Measurements from ENCODE around the gene FAM83F.
"Not testable (repeated sequence)": the region's sequence is repeated elsewhere in the genome, so short reads cannot be mapped to it uniquely, and the experiment has no call there.

The FAM83F gene

GRCh38 chr22:39994566-39995392 lies at the start of gene FAM83F:
Gene FAM83F (plus strand): TSS chr22:39994954. CDS start chr22:39995043, 89 bp downstream.
- DNase-seq (ENCODE audit: low read depth): no peak

DNA sequence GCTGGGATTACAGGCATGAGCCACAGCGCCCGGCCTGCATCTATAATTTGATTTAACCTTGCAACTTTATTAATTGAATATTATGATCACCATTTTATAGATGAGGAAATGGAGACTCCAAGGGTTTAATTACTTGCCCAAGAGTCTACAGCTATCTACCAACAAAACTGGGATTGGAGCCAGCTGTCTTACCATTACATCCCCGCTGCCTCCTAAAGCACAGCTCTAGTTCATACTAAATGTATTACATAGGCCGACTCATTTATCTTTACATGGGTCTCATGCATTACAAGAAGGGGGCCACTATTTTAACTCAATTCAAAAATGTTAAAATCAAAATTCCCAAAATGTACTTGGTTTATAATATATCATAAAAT lies 48.6 kb upstream of the FAM83F start:
- DNase-seq (ENCODE audit: low read depth): no peak

DNA sequence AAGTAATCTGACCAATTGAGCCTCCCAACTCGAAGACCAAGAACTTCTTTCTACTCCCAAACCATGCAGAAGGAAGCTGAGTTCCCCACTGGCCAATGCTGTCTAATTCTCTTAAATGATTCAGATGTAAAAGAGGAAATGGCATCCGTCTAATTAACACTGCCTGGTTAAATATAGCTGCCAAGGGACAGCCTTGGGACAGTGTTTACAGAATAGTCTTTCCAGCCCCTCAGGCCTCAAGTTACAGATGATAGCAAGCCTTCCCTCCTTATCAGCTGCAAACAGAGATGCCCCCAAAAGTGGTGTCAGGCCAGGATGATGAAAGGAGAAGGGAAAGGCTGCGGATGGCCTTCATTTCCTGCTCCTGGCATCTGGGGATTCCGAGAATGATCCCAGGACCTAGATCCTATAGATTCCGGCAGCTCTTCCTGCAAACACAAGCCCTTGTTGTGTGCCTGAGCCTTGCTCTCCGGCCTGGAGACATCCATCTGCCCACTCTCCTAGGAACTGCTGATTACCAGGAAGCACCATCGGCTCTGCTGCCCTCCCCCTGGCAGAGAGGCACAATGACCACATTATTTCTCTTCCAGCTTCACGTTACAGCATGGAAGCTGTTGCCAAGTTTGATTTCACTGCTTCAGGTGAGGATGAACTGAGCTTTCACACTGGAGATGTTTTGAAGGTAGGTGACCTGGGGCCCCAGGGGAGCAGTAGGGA lies 48.1 kb upstream of the FAM83F start:
- DNase-seq (ENCODE audit: low read depth): no peak

DNA sequence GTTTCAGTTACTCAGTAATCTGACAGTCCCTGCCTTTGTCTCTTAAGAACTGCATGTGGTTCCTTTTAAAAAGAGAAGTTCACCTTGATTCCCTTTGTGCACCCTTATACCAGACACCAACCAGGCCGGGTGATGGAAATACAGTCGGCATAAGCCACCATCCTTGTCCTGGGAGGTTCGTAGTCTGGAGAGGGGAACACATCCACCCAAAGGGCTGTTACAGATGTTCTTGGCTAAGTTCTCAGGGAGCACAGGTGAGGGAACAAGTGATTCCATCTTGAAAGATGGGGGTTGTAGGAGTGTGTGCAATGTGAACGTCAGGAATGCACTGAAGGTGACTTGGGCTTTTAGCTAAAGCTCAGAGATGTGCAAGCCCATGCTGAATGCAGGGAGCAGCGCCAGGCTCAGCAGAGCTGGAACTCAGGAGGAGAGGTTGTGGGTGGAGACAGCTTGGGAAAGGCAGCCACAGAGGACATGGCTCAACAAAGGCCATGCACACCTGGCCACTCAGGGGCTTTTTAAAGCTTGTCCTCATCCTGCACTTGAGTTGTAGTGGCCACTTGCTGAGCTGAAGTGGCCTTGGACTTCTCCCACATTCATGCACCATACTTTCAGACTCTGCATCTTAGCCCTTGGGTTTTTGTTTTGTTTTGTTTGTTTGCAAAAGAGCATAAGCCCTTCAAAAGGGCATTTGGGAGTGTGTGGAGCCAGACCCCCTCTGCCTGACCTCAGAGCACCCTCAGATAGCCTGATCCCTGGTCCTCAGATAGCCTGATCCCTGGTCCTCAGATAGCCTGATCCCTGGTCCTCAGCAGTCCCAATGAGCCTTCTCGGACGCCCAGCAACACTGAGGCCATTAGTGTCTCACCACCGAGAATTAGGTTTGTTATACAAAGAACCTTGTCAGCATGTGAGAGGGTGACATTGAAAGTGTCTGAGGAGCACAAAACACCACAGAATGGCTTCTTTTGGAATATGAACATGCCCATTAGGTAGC lies 47.2 kb upstream of the FAM83F start:
- DNase-seq (ENCODE audit: low read depth): no peak

DNA sequence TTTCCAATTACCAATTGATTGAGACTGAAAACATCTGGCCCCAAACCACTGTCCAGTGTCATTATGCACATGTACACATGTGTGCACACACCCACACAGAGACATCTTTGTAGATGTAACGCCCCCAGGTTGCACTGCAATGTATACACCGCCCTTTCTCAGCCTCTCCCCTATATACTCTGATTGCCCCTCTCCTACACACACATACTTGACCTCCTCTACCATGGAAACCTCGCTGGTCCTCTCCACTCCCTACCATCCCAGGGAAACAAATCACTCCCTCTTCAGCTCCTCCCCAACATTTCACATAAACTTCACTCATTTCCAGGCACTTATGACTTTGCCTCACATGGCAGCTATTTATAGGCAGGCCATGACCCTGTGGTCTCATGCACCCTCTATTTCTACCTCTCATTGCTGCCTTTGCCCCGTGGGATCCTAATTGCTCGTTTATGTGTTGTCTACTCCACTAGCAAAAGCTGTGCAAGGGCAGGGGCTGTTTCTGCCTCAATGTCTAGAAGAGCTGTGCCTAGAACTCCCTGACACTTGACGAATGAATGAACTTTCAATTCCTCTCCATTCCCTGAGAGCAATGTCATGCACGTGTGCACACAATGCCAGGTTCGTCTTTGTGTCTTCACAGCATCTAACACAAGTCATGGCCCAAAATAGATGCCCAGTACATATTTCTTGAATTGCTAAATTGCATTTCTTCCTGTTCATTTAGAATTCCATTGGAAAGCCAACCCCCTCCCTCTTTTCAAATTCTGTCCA lies 44.6 kb upstream of the FAM83F start:
- DNase-seq (ENCODE audit: low read depth): no peak

GRCh38 chr22:39951603-39952293 lies 43.0 kb upstream of the FAM83F start:
- DNase-seq (ENCODE audit: low read depth): not testable (repeated sequence)

- DNase-seq (ENCODE audit: low read depth): no peak
Observed at GRCh38 chr22:39952347-39952746, 42.4 kb upstream of the FAM83F start.

GRCh38 chr22:39953101-39953500 lies 41.7 kb upstream of the FAM83F start:
- no peak for DNase-seq (ENCODE audit: low read depth)

- peak; percentile 90 for DNase-seq (ENCODE audit: low read depth)
Observed at GRCh38 chr22:39954584-39955055, 40.1 kb upstream of the FAM83F start.

DNA sequence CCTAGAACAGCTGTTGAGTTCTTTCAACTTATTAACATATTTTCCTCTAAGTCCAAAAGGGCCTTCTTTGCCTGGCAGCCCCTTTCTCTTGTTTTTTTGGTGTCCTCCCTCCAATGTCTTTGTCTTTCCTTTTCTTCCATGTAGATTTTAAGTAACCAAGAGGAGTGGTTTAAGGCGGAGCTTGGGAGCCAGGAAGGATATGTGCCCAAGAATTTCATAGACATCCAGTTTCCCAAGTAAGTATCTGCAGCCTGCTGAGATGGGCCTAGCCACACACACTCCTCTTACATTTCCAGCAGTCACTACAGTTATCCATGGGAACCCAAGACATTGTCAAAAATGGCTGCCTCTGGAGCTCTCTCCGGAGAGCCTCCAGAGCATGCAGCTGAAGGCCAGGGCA lies 39.1 kb upstream of the FAM83F start:
- no peak for DNase-seq (ENCODE audit: low read depth)

DNA sequence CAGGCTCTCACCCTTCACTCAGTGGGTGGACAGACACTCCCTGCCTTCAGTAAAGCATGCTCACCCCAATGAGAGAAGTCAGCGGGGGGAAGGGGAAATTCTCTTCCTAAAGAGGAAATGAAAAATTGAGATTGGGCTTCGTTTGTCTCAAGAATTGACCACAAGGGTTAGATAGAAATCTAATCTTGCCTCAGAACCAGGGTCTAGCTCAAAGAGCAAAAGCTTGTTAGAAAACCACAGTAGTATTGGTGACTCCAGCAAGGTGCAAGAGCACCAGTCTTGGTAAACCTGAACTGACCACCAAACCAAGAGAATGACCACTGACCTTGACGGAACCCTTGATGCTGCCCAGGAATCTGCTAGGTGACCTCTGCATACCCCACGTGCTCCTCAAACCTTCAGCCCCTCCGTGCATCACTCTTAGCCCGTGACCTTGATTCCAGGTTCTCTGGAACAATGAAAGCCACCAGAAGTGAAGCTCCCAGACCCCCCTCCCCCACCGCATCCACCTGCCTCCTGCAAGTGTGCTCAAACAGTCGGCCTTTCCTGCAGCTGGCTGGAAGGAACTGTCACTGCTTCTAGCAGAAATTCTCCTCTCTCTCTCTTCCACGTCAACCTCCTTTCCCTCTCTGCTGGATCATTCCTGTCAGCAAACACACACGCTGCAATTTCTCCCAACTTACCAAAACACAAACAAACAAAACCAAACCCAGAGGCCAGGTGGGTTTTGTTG lies 37.7 kb upstream of the FAM83F start:
- DNase-seq (ENCODE audit: low read depth): no peak

DNA sequence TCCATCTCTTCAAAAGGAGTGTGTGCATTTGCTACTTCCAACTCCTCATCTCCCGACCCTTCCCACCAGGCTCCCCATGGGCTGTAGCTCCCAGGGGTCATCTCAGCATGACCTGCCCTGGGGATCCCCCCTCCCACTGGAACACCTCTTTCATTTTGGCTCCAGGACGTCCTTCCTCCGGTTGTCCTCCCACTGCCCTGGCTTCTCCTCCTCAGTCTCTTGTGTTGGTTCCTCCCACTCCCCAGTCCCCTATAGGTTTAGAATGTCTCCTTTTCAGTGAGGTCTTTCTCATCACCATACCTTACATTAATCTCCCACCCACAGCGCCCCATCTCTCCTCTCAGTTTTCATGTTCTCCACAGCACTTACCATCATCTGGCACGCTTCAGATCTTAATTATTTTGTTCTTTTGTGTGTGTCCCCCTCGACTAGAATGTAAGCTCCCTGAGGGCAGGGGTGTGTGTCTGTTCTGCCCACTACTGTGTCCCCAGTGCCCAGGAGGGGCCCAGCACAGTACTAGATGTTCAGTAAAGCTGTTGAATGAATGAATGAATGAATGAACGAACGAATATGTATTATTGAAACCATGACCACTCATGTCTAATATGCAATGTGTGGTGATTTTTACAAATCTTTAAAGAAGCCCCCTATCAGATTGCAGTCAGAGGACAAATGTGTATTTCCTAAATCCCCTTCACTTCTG lies 36.6 kb upstream of the FAM83F start:
- no peak for DNase-seq (ENCODE audit: low read depth)

GRCh38 chr22:39958949-39959639 lies 35.7 kb upstream of the FAM83F start:
- DNase-seq (ENCODE audit: low read depth): no peak

DNA sequence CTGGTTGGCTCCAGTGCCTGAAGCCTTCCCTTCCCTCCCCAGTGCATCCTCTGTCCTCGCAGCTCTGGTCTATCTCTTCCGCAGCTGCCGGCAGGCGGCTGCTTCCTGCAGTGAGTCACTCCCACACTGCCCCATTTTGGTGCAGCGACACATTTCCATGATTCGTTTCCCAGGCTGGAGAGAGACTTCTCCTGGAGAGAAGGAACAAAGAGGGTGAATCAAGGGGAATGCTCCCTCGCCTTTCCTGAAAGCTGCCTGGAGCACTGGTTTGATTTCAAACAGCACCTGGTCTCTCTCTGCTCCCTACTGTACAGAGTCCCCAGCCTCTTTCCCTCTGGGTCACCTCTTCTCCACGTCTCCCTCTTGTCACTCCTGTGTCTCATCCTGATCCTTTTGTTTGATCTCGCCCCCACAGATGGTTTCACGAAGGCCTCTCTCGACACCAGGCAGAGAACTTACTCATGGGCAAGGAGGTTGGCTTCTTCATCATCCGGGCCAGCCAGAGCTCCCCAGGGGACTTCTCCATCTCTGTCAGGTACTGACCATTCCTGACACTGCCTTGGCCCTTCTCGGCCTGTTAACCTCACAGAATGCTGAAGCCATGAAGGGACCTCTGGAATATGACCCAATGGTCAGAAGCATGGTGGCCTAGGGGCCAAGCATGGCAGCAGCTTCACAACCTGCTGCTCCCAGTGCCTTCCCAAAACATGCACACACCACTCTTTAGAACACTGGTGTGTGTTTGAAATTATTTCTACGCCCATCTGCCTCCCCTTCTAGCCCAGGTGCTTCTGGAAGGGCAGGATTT lies 34.9 kb upstream of the FAM83F start, which contains the start of gene TMA7B:
Gene TMA7B (plus strand): TSS at position 758 of the 808 bp plus-strand sequence. CDS start 3,978 bp downstream, outside the sequence.
- DNase-seq (ENCODE audit: low read depth): no peak

DNA sequence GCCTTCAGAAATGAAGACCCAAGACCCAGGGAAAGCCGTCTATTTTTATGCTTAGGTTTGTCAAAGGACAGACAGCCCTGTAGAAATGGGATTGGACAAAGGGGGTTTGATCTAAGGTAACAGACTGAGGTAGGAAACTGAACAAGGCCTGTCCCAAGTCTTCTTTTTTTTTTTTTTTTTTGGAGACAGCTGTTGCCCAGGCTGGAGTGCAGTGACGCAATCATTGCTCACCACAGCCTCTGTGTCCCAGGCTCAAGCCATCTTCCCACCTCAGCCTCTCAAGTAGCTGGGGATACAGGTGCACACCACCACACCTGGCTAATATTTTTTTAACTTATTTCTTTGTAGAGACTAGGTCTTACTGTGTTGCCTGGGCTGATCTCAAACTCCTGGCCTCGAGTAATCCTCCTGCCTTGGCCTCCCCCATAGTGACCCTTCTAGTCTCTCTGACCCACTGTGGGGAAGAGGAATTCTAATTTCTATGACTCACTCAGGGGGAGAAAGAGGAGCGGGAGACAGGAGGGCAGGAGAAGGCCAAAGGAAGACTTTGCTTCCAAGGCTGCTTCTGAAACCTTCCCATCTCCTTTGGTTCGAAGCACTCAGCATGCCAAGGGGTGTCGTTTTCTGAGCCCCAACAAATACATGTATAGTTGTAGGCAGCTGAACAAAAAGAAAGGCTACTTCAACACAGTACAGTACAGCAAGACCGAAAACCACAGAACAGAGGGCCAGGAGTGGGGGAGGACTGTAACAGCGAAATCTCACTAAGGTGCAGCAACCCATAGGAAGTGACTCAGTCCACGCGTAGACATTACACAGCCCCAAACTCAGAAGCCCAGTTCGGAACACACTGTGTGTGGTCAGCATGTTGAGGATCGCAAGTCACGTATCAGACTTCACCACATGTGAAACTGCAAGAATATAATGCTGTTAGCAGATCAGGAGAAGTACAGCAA lies 33.7 kb upstream of the FAM83F start:
- DNase-seq (ENCODE audit: low read depth): peak; percentile 99

DNA sequence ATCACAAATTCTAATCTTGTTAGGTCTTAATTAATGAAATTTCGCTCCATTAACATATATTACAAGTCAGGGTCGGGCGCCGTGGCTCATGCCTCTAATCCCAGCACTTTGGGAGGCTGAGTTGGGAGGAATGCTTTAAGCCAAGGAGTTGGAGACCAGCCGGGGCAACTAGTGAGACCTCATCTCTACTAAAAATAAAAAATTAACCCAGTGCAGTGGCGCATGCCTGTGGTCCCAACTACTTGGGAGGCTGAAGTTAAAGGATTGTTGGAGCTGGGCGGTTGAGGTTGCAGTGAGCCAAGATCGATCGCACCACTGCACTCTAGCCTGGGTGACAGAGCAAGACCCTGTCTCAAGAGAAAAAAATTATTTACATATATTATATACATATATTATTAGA lies 32.7 kb upstream of the FAM83F start:
- DNase-seq (ENCODE audit: low read depth): no peak

- no peak for DNase-seq (ENCODE audit: low read depth)
Observed at GRCh38 chr22:39965748-39966147, 29.0 kb upstream of the FAM83F start.

All from non-pigmented ciliary epithelial cell (primary cell).